PC-9 (cell line): ENCODE measurements around the gene TEX13B.

Experiments used
- EZH2 ChIP-seq: fragments of 200-600 bp; sonication (generic); IDR thresholded peaks from 2 replicates; pipeline ENCODE4 v1.8.0; 2017; ENCODE audit warnings: antibody characterized with exemption, low read depth
- TF ChIP-seq, protein P1 (sequence below): fragments of 200-600 bp; sonication (generic); conservative IDR thresholded peaks from 2 replicates; pipeline ENCODE4 v1.6.1; 2017; ENCODE audit warnings: mixed run types, antibody characterized with exemption, mild to moderate bottlenecking, moderate library complexity

DNA sequence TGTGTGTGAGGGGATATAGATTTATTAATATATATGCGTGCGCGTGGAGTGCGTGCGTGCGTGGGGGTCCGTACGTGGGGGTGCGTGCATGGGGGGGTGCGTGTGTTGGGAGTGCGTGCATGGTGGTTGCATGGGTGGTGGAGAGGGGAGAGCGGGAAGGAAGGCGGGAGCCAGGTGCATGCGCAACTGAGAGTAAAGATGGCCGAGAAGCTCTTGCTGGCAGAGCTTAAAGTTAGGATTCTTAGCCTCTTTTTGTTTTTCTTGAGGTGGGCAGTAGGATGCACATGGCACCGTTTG lies 45.8 kb downstream of the TEX13B start:
- no peak for TF ChIP-seq EZH2
- TF ChIP-seq, protein P1, sequence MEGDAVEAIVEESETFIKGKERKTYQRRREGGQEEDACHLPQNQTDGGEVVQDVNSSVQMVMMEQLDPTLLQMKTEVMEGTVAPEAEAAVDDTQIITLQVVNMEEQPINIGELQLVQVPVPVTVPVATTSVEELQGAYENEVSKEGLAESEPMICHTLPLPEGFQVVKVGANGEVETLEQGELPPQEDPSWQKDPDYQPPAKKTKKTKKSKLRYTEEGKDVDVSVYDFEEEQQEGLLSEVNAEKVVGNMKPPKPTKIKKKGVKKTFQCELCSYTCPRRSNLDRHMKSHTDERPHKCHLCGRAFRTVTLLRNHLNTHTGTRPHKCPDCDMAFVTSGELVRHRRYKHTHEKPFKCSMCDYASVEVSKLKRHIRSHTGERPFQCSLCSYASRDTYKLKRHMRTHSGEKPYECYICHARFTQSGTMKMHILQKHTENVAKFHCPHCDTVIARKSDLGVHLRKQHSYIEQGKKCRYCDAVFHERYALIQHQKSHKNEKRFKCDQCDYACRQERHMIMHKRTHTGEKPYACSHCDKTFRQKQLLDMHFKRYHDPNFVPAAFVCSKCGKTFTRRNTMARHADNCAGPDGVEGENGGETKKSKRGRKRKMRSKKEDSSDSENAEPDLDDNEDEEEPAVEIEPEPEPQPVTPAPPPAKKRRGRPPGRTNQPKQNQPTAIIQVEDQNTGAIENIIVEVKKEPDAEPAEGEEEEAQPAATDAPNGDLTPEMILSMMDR = no peak
